Heart right ventricle (tissue), 16 donors: Measurements from ENCODE around the gene SLC35E1. TPM values are rescaled to one million over a fixed set of nuclear protein-coding genes. Genes with fewer than 3 reads are reported as not detected.

Experiments
- ATAC-seq, 8 donors: fragments of 200-7000 bp; cut with Tn5 transposase; one replicate each; pipeline ENCODE4 v1.9.1; 2020; ENCODE audit warnings: mild to moderate bottlenecking in 8 of 8, moderate library complexity in 8 of 8, moderate number of reproducible peaks in 1 of 8
- DNase-seq, 2 donors: peaks; one replicate each; pipeline ENCODE4 v3.0.0-alpha.2; 2020
- H3K27ac ChIP-seq, 10 donors: fragments of 200-600 bp; sonication (generic) in 2 of 10; one replicate each; pipeline versions ENCODE4 v1.5.0 to v1.8.0; 2020 to 2022; ENCODE audit warnings: mild to moderate bottlenecking in 3 of 10
- H3K27me3 ChIP-seq, 7 donors: fragments of 200-600 bp; one replicate each; pipeline ENCODE4 v1.8.0; 2021 to 2022; ENCODE audit warnings: mild to moderate bottlenecking in 2 of 7
- H3K36me3 ChIP-seq, 9 donors: fragments of 200-600 bp; sonication (generic) in 1 of 9; one replicate each; pipeline versions ENCODE4 v1.5.0 to v1.8.0; 2020 to 2022; ENCODE audit warnings: mild to moderate bottlenecking in 2 of 9
- H3K4me1 ChIP-seq, 9 donors: fragments of 200-600 bp; sonication (generic) in 1 of 9; one replicate each; pipeline versions ENCODE4 v1.5.0 to v1.8.0; 2020 to 2022; ENCODE audit warnings: mild to moderate bottlenecking in 4 of 9
- H3K4me3 ChIP-seq, 10 donors: fragments of 200-600 bp; sonication (generic) in 2 of 10; one replicate each; pipeline versions ENCODE4 v1.5.0 to v1.8.0; 2020 to 2022; ENCODE audit warnings: mild to moderate bottlenecking in 7 of 10, moderate library complexity in 2 of 10
- H3K9me3 ChIP-seq, 11 donors: fragments of 200-600 bp in 10 of 11; sonication (generic) in 2 of 11; one replicate each; pipeline versions ENCODE4 v1.5.0 to v1.8.0; 2013 to 2022; ENCODE audit warnings: mild to moderate bottlenecking in 2 of 11, control low read depth in 1 of 11, moderate library complexity in 1 of 11
- CTCF ChIP-seq, 9 donors: fragments of 200-600 bp; sonication (generic) in 2 of 9; IDR thresholded peaks; one replicate each; pipeline versions ENCODE4 v1.5.0 to v1.8.0; 2021 to 2022; ENCODE audit warnings: antibody characterized with exemption in 9 of 9, mild to moderate bottlenecking in 5 of 9, moderate library complexity in 1 of 9
- WGBS, 2 donors: extraction: QIAGEN DNeasy Blood & Tissue Kit; methylation state at CpG; one replicate each; pipeline ENCODE4 v1.1.7; 2013; ENCODE audit warnings: inconsistent platforms in 1 of 2; 5-methylcytosine and 5-hydroxymethylcytosine counted together
- intact Hi-C, 10 donors: fragments of 100-400 bp; cut with DNase I; formaldehyde crosslinking; loops; one replicate each; pipeline versions ENCODE4 v1.11.1 to v1.14.2; 2022
- polyA plus RNA-seq, 2 donors: library from polyadenylated mRNA; stranded (reverse); fragments of 200-250 nt; gene quantifications; one replicate each; pipeline ENCODE4 v1.2.3, GENCODE V29; 2013
- total RNA-seq, 10 donors: library from RNA; stranded (reverse); fragmentation: NEBNext Ultra II Directional in 3 of 10; extraction: Animal tissue kit (Norgen Biotek cat#: 25700) in 3 of 10; gene quantifications; one replicate each; pipeline versions ENCODE4 v1.2.1 to v1.2.4, GENCODE V29; 2021 to 2023
- donor health status: Arrhythmogenic right ventricular cardiomyopathy.
- donor health status: ischemic (EF 13 %, LVEDD 7.1; RV severe dilation, severe dysfunction).
- donor health status: healthy with polysubstance abuse.
- donor health status: DM: no; HTN: yes; CAD: no.
- donor health status: DM: no; HTN: no; CAD: no.
- donor health status: ischemic (EF 25% LVEDD 6.9; RV normal size, moderate dysfunction).
- donor health status: ischemic (EF 25% LVEDD 5.7; RV mildly dilated, moderate dysfunction).
- donor health status: healthy.
- donor health status: DM: yes; HTN: yes; CAD: no.
- donor health status: Ischemic cardiomyopathy.
- donor health status: ischemic (EF 35%, LVEDD 5.7; RV mildly dilated, moderate dysfunction).
- donor health status: nonischemic (EF 11% LVEDD 7.7; RV severe dilation, severe dysfunction).
- donor health status: DM: yes; HTN: yes; CAD: no.
- donor health status: PGD.
- donor health status: ischemic (EF 29% LVEDD 5.4; RV normal size, mild dysfunction).
- donor health status: nonischemic (EF 23%, LVEDD 6.1; RV moderate dilation, normal function).

The SLC35E1 gene
- total and polyA plus RNA-seq, 12 donors, result 20.8 to 29.0 (median 23.6) TPM

DNA sequence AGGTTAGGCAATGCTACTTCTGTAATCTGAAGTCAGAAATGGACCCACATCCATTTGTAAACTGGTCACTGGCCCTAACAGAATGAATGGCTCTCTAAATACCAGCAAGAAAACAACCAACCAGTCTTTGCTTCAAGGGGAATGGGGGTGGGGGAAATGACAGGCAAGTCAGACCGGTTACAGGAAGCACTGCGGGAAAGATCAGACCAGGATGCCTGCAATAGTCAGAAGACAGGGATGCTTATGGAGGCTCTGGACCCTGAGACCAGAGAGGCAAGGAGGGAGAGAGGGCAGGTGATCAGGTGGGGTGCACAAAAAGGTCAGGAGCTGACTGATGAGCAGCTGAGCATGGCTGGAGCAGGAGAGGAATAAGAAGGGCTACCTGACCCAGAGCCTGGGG is 42.7 kb upstream of the SLC35E1 start:
- WGBS, 2 donors, result 36 to 39% methylated on average over 2 of the region's 2 CpGs
- no peaks in the 10 kb centered on the region for H3K27me3 ChIP-seq
- H3K4me1 ChIP-seq, result peaks cover 14 to 84% (median 60%) of the 10 kb centered on the region in 9 donors
- intact Hi-C loops, result no loop called here
- no peak for TF ChIP-seq CTCF (IDR thresholded peaks at IDR 0.05)
- no peak overlapping the region for H3K4me3 ChIP-seq
- DNase-seq (no peak), ATAC-seq (no peak)
- no peak overlapping the region for H3K27ac ChIP-seq
- no peaks in the 10 kb centered on the region for H3K9me3 ChIP-seq
- H3K36me3 ChIP-seq, result no peaks in the 10 kb centered on the region

GRCh38 chr19:16613841-16614240 is 41.6 kb upstream of the SLC35E1 start:
- intact Hi-C loops, result no loop called here
- Histone ChIP-seq H3K36me3 (no peaks in the 10 kb centered on the region), H3K9me3 (no peaks in the 10 kb centered on the region), H3K4me1 (peaks cover 4 to 82% (median 55%) of the 10 kb centered on the region in 9 donors), H3K27ac (no peak overlapping the region), H3K27me3 (no peaks in the 10 kb centered on the region), H3K4me3 (no peak overlapping the region)
- ATAC-seq (no peak), DNase-seq (no peak)
- 83 to 85% methylated on average over 2 of the region's 2 CpGs for WGBS, 2 donors
- no peak for TF ChIP-seq CTCF (IDR thresholded peaks at IDR 0.05)

GRCh38 chr19:16612636-16613035 is 40.4 kb upstream of the SLC35E1 start:
- H3K4me3 ChIP-seq, result no peak overlapping the region
- ATAC-seq (no peak), DNase-seq (no peak)
- H3K36me3 ChIP-seq, result no peaks in the 10 kb centered on the region
- peaks cover 11 to 82% (median 57%) of the 10 kb centered on the region in 9 donors for H3K4me1 ChIP-seq
- TF ChIP-seq CTCF (IDR thresholded peaks at IDR 0.05), result no peak
- intact Hi-C loops, result loop anchor here in 1 of 10 donors (1.0 kb wide), 1 partner anchor 29 kb away; no protein-coding TSS in a partner anchor
- WGBS, 2 donors, result 44 to 54% methylated on average over 3 of the region's 3 CpGs
- H3K27ac ChIP-seq, result peak overlapping the region in 9 of 10 donors; percentile 9 to 74 (median 60)
- H3K27me3 ChIP-seq, result no peaks in the 10 kb centered on the region
- H3K9me3 ChIP-seq, result no peaks in the 10 kb centered on the region

- DNase-seq, result no peak
- H3K9me3 ChIP-seq, result no peaks in the 10 kb centered on the region
- H3K27me3 ChIP-seq, result no peaks in the 10 kb centered on the region
- H3K4me3 ChIP-seq, result no peak overlapping the region
- H3K36me3 ChIP-seq, result no peaks in the 10 kb centered on the region
- peak overlapping the region in 7 of 10 donors; percentile 0 to 74 (median 63) for H3K27ac ChIP-seq
- intact Hi-C loops, result no loop called here
- 92 to 93% methylated on average over 6 of the region's 6 CpGs for WGBS, 2 donors
- no peak for TF ChIP-seq CTCF (IDR thresholded peaks at IDR 0.05)
- ATAC-seq, result no peak
- peaks cover 14 to 90% (median 70%) of the 10 kb centered on the region in 9 donors for H3K4me1 ChIP-seq
These were observed 38.9 kb upstream of the SLC35E1 start for GRCh38 chr19:16611121-16611520.
